ENCODE data around the gene SRPK1. TPM values are rescaled to one million over a fixed set of nuclear protein-coding genes. Genes with fewer than 3 reads are reported as not detected.

Gene SRPK1
- total and polyA plus RNA-seq, 2 of the 8 experiments (the other 6 are each of a cell fraction or from before 2014, with no cell fraction given): 25.7 to 116 TPM

DNA sequence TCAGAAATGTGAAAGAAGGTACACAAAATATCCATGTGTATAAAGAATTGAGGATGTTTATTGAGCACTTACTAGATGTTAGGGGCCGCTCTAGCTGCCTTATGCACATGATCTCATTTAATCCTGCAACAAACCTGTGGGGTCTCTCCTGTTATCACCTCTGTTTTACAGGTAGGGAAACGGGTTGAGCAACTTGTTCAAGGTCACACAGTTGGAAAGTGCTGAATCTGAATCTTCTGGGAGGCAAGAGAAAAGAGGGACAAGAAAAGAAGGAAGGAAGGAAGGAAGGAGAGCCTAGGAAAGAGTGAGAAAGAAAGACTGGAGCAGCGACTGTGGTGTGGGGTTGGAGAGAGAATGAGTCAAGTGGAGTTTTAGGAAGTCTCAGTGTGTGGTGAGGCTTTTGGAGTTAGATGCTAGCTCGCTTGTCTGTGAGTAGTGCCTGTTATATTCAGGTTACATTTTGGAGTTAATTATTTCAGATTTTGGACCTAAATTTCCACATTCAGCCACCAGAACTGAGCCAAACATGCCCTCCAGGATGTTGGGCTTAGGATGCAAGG, 132.4 kb downstream of the SRPK1 start (continued):
- TF ChIP-seq TEAD4 (IDR thresholded peaks at IDR 0.05; ENCODE audit: low read depth, low read length) (no peak), ZNF274 (IDR thresholded peaks at IDR 0.05; ENCODE audit: borderline replicate concordance, extremely low read depth, low read length) (no peak), SIRT6 (IDR thresholded peaks at IDR 0.05; ENCODE audit: low read length) (no peak), SP4 (IDR thresholded peaks at IDR 0.05; ENCODE audit: low read length) (no peak), TBP (IDR thresholded peaks at IDR 0.05; ENCODE audit: low read depth, low read length) (no peak), JUND (IDR thresholded peaks at IDR 0.05; ENCODE audit: low read length) (no peak), POLR2AphosphoS5 (IDR thresholded peaks at IDR 0.05; ENCODE audit: low read depth, low read length) (no peak), FOSL1 (IDR thresholded peaks at IDR 0.05; ENCODE audit: insufficient read depth, low read depth, low read length) (no peak), YY1 (IDR thresholded peaks at IDR 0.05; ENCODE audit: low read depth, low read length) (no peak), KDM1A (IDR thresholded peaks at IDR 0.05; ENCODE audit: borderline replicate concordance, low read length) (no peak), ASH2L (IDR thresholded peaks at IDR 0.05; ENCODE audit: low read length) (no peak)
- TF ChIP-seq, protein P1, sequence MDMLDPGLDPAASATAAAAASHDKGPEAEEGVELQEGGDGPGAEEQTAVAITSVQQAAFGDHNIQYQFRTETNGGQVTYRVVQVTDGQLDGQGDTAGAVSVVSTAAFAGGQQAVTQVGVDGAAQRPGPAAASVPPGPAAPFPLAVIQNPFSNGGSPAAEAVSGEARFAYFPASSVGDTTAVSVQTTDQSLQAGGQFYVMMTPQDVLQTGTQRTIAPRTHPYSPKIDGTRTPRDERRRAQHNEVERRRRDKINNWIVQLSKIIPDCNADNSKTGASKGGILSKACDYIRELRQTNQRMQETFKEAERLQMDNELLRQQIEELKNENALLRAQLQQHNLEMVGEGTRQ (IDR thresholded peaks at IDR 0.05; ENCODE audit: low read length): no peak
